Hepatocyte (in vitro differentiated cells): ENCODE data around the gene PARP12. TPM values are rescaled to one million over a fixed set of nuclear protein-coding genes. Genes with fewer than 3 reads are reported as not detected.

ENCODE experiments used
- DNase-seq: peaks from one replicate; pipeline ENCODE4 v3.0.0-alpha.2; 2016; ENCODE audit warnings: low spot score
- H2AFZ ChIP-seq: fragments of 200-600 bp; sonication (generic); 2 replicates; pipeline ENCODE4 v1.6.0; 2016; ENCODE audit warnings: antibody characterized with exemption, mild to moderate bottlenecking
- H3K27ac ChIP-seq: fragments of 200-600 bp; sonication (generic); 2 replicates; pipeline ENCODE4 v1.5.1; 2016; ENCODE audit warnings: mild to moderate bottlenecking
- H3K27me3 ChIP-seq: fragments of 200-600 bp; sonication (generic); 2 replicates; pipeline ENCODE4 v1.6.1; 2016
- H3K36me3 ChIP-seq: fragments of 200-600 bp; sonication (generic); replicated peaks from 2 replicates; pipeline ENCODE4 v1.5.1; 2016; ENCODE audit warnings: low read depth; ENCODE audit not compliant: insufficient read depth
- H3K4me1 ChIP-seq: fragments of 200-600 bp; sonication (generic); 2 replicates; pipeline ENCODE4 v1.5.1; 2016; ENCODE audit warnings: mild to moderate bottlenecking, moderate library complexity; ENCODE audit not compliant: insufficient read depth
- H3K4me2 ChIP-seq: fragments of 200-600 bp; sonication (generic); 2 replicates; pipeline ENCODE4 v1.6.0; 2016
- H3K4me3 ChIP-seq: fragments of 200-600 bp; sonication (generic); 2 replicates; pipeline ENCODE4 v1.5.1; 2016; ENCODE audit warnings: mild to moderate bottlenecking
- H3K79me2 ChIP-seq: fragments of 200-600 bp; sonication (generic); 2 replicates; pipeline ENCODE4 v1.6.0; 2017; ENCODE audit warnings: mild to moderate bottlenecking
- H3K9me2 ChIP-seq: fragments of 200-600 bp; sonication (generic); replicated peaks from 2 replicates; pipeline ENCODE4 v1.6.0; 2017; ENCODE audit warnings: mild to moderate bottlenecking; ENCODE audit not compliant: insufficient read depth
- H3K9me3 ChIP-seq: fragments of 200-600 bp; sonication (generic); 2 replicates; pipeline ENCODE4 v1.5.1; 2016; ENCODE audit warnings: low read depth, mild to moderate bottlenecking
- H4K20me1 ChIP-seq: fragments of 200-600 bp; sonication (generic); 2 replicates; pipeline ENCODE4 v1.6.0; 2016; ENCODE audit warnings: mild to moderate bottlenecking; ENCODE audit not compliant: insufficient read depth, poor library complexity, severe bottlenecking
- CTCF ChIP-seq: fragments of 200-600 bp; sonication (generic); IDR thresholded peaks from 2 replicates; pipeline ENCODE4 v1.5.1; 2016; ENCODE audit warnings: antibody characterized with exemption, mild to moderate bottlenecking; ENCODE audit not compliant: poor library complexity
- EZH2 ChIP-seq: fragments of 200-600 bp; sonication (generic); IDR thresholded peaks from 2 replicates; pipeline ENCODE4 v1.6.1; 2016; ENCODE audit warnings: antibody characterized with exemption, mild to moderate bottlenecking, borderline replicate concordance
- EZH2phosphoT487 ChIP-seq: fragments of 200-600 bp; sonication (generic); IDR thresholded peaks from one replicate; pipeline ENCODE4 v1.6.1; 2018; ENCODE audit warnings: antibody characterized with exemption, mild to moderate bottlenecking, low read depth, moderate library complexity; ENCODE audit not compliant: unreplicated experiment, severe bottlenecking
- WGBS: methylation state at CpG from one replicate; pipeline ENCODE4 v1.1.6; 2016; ENCODE audit warnings: low lambda C conversion rate; ENCODE audit errors: missing lambda C conversion rate; 5-methylcytosine and 5-hydroxymethylcytosine counted together
- polyA plus RNA-seq: library from polyadenylated mRNA; unstranded; fragments of >200 nt; fragmentation: Nextera tagmentation; extraction: Ambion mirVana; gene quantifications from 2 replicates; pipeline ENCODE4 v1.2.1, GENCODE V29; 2016
- total RNA-seq: library from RNA; depleted of rRNA; stranded (reverse); fragments of >200 nt; gene quantifications from 2 replicates; pipeline ENCODE4 v1.2.3, GENCODE V29; 2014

PARP12 gene
- total and polyA plus RNA-seq, 2 experiments from 2014 or later: 11.2 to 14.0 TPM

- Histone ChIP-seq H2AFZ (no peak overlapping the region), H4K20me1 (no peaks in the 10 kb centered on the region), H3K4me3 (no peak overlapping the region), H3K36me3 (no peaks in the 10 kb centered on the region), H3K27me3 (no peaks in the 10 kb centered on the region), H3K4me1 (peaks cover 7% of the 10 kb centered on the region), H3K9me3 (no peaks in the 10 kb centered on the region), H3K4me2 (no peak overlapping the region), H3K9me2 (no peaks in the 10 kb centered on the region), H3K27ac (no peak overlapping the region), H3K79me2 (no peaks in the 10 kb centered on the region)
- 85% methylated on average over 5 of the region's 5 CpGs for WGBS
- no peak for TF ChIP-seq EZH2
- TF ChIP-seq CTCF: no peak
- TF ChIP-seq EZH2phosphoT487: no peak
- DNase-seq: no peak
These were observed 71.5 kb downstream of the PARP12 start for GRCh38 chr7:139991269-139991666.

- H2AFZ ChIP-seq: no peak overlapping the region
- H3K9me2 ChIP-seq: no peaks in the 10 kb centered on the region
- no peak overlapping the region for H3K27ac ChIP-seq
- H3K4me1 ChIP-seq: peaks cover 7% of the 10 kb centered on the region
- TF ChIP-seq EZH2phosphoT487: no peak
- no peak for TF ChIP-seq EZH2
- no peak for TF ChIP-seq CTCF
- WGBS: 92% methylated on average over 20 of the region's 22 CpGs
- DNase-seq: no peak
- H4K20me1 ChIP-seq: no peaks in the 10 kb centered on the region
- no peak overlapping the region for H3K4me3 ChIP-seq
- H3K9me3 ChIP-seq: no peaks in the 10 kb centered on the region
- no peaks in the 10 kb centered on the region for H3K27me3 ChIP-seq
- H3K79me2 ChIP-seq: no peaks in the 10 kb centered on the region
- no peaks in the 10 kb centered on the region for H3K36me3 ChIP-seq
- no peak overlapping the region for H3K4me2 ChIP-seq
These were observed 72.0 kb downstream of the PARP12 start for GRCh38 chr7:139990571-139991268.

DNA sequence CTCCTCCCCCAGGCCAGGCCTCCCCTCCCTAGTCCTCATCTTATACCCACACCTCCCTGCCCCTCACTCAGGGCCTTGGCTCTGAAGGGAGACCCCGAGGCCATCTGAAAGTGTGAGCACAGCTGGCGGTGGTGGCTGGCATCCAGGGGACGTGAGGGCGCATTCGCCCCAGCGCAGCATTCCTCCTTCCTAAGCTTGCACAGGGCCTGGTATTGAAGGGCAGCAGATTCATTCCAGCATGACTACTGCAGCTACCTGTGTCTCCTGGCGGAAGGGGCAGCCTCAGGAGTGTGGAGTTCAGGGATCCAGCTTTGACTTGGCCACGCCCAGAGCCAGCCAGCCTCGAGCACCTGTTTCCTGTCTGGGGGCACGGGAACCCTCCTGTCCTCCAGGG is 72.6 kb downstream of the PARP12 start:
- no peaks in the 10 kb centered on the region for H3K9me3 ChIP-seq
- no peak for TF ChIP-seq EZH2
- no peak for TF ChIP-seq CTCF
- no peak for TF ChIP-seq EZH2phosphoT487
- peaks cover 7% of the 10 kb centered on the region for H3K4me1 ChIP-seq
- no peak overlapping the region for H3K4me2 ChIP-seq
- H2AFZ ChIP-seq: no peak overlapping the region
- no peaks in the 10 kb centered on the region for H3K79me2 ChIP-seq
- WGBS: 93% methylated on average over 10 of the region's 10 CpGs
- no peaks in the 10 kb centered on the region for H3K9me2 ChIP-seq
- no peak for DNase-seq
- H3K27ac ChIP-seq: no peak overlapping the region
- H4K20me1 ChIP-seq: no peaks in the 10 kb centered on the region
- H3K4me3 ChIP-seq: no peak overlapping the region
- no peaks in the 10 kb centered on the region for H3K36me3 ChIP-seq
- H3K27me3 ChIP-seq: no peaks in the 10 kb centered on the region
